ENCODE results near the gene ZNF410. TPM values are rescaled to one million over a fixed set of nuclear protein-coding genes. Genes with fewer than 3 reads are reported as not detected.
"Not testable (repeated sequence)": the region's sequence is repeated elsewhere in the genome, so short reads cannot be mapped to it uniquely, and the experiment has no call there.

ZNF410 gene
- total RNA-seq, 2 donors from 2014 or later, result 34.2 to 40.7 TPM

- H3K27ac ChIP-seq (ENCODE audit: low read depth, low read length), result no peak overlapping the region
- H3K9ac ChIP-seq (ENCODE audit: extremely low read depth, low read length, poor library complexity, severe bottlenecking), result no peak overlapping the region
- whole genome bisulfite sequencing, 2 experiments (ENCODE audit: insufficient coverage in 1 of 2, insufficient read length in 1 of 2), result 93 to 98% methylated on average over 5 to 6 of the region's 6 CpGs
- no peaks in the 10 kb centered on the region for H3K27me3 ChIP-seq (ENCODE audit: control insufficient read depth, insufficient read depth, low read length, poor library complexity, severe bottlenecking)
- H3K4me1 ChIP-seq (ENCODE audit: control insufficient read depth, insufficient read depth, low read length), result no peaks in the 10 kb centered on the region
- DNase-seq, result no peak
- Mint-ChIP-seq H3K4me1 (no peaks in the 10 kb centered on the region), H3K27me3 (ENCODE audit: insufficient read depth) (no peaks in the 10 kb centered on the region), H3K4me3 (no peak overlapping the region), H3K9me3 (no peaks in the 10 kb centered on the region), H3K27ac (no peak overlapping the region), H3K36me3 (ENCODE audit: low read depth) (peaks cover 57% of the 10 kb centered on the region)
- H3K4me3 ChIP-seq (ENCODE audit: low read length), result no peak overlapping the region
- peaks cover 65% of the 10 kb centered on the region for H3K36me3 ChIP-seq (ENCODE audit: control insufficient read depth, insufficient read depth, low read length)
- H3K9me3 ChIP-seq (ENCODE audit: control insufficient read depth, low read length), result peaks cover 6% of the 10 kb centered on the region
- no peak for TF ChIP-seq CTCF (conservative IDR thresholded peaks at IDR 0.05)
Observed at GRCh38 chr14:73916324-73916723, 29.7 kb downstream of the ZNF410 start.

DNA sequence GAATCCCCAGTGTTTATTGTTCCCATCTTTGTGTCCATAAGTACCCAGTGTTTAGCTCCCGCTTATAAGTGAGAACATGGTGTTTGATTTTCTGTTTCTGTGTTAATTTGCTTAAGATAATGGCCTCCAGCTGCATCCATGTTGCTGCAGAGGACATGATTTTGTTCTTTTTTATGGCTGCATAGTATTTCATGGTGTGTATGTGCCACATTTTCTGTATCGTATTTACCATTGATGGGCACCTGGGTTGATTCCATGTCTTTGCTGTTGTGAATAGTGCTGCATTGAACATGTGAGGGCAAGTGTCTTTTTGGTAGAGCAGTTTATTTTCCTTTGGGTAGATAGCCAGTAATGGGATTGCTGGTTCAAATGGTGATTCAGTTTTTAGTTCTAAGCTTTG, 32.8 kb downstream of the ZNF410 start:
- H3K4me1 Mint-ChIP-seq; H3K27ac Mint-ChIP-seq; H3K27me3 Mint-ChIP-seq (ENCODE audit: insufficient read depth); DNase-seq; H3K4me3 ChIP-seq (ENCODE audit: low read length); H3K4me3 Mint-ChIP-seq; H3K9me3 ChIP-seq (ENCODE audit: control insufficient read depth, low read length); H3K27ac ChIP-seq (ENCODE audit: low read depth, low read length); H3K4me1 ChIP-seq (ENCODE audit: control insufficient read depth, insufficient read depth, low read length); H3K9ac ChIP-seq (ENCODE audit: extremely low read depth, low read length, poor library complexity, severe bottlenecking); H3K9me3 Mint-ChIP-seq; H3K27me3 ChIP-seq (ENCODE audit: control insufficient read depth, insufficient read depth, low read length, poor library complexity, severe bottlenecking): not testable (repeated sequence)
- peaks cover 69% of the 10 kb centered on the region for H3K36me3 ChIP-seq (ENCODE audit: control insufficient read depth, insufficient read depth, low read length)
- WGBS, 2 experiments (ENCODE audit: insufficient coverage in 1 of 2, insufficient read length in 1 of 2), result 98 to 100% methylated on average over 2 of the region's 2 CpGs
- peaks cover 56% of the 10 kb centered on the region for H3K36me3 Mint-ChIP-seq (ENCODE audit: low read depth)

- Histone ChIP-seq H3K36me3 (ENCODE audit: control insufficient read depth, insufficient read depth, low read length) (peaks cover 90% of the 10 kb centered on the region), H3K27ac (ENCODE audit: low read depth, low read length) (no peak overlapping the region), H3K4me3 (ENCODE audit: low read length) (no peak overlapping the region), H3K9ac (ENCODE audit: extremely low read depth, low read length, poor library complexity, severe bottlenecking) (no peak overlapping the region), H3K4me1 (ENCODE audit: control insufficient read depth, insufficient read depth, low read length) (no peaks in the 10 kb centered on the region), H3K9me3 (ENCODE audit: control insufficient read depth, low read length) (no peaks in the 10 kb centered on the region), H3K27me3 (ENCODE audit: control insufficient read depth, insufficient read depth, low read length, poor library complexity, severe bottlenecking) (no peaks in the 10 kb centered on the region)
- Mint-ChIP-seq H3K4me3 (no peak overlapping the region), H3K4me1 (no peaks in the 10 kb centered on the region), H3K9me3 (no peaks in the 10 kb centered on the region), H3K27me3 (ENCODE audit: insufficient read depth) (no peaks in the 10 kb centered on the region), H3K27ac (no peak overlapping the region), H3K36me3 (ENCODE audit: low read depth) (peaks cover 77% of the 10 kb centered on the region)
- WGBS, 2 experiments (ENCODE audit: insufficient coverage in 1 of 2, insufficient read length in 1 of 2), result 73 to 85% methylated on average over 4 to 5 of the region's 5 CpGs
- no peak for TF ChIP-seq CTCF (conservative IDR thresholded peaks at IDR 0.05)
- DNase-seq, result no peak
Observed at GRCh38 chr14:73924337-73924736, 37.7 kb downstream of the ZNF410 start.

- Mint-ChIP-seq H3K27ac (no peak overlapping the region), H3K4me3 (no peak overlapping the region), H3K36me3 (ENCODE audit: low read depth) (peaks cover 8% of the 10 kb centered on the region), H3K27me3 (ENCODE audit: insufficient read depth) (peaks cover 3% of the 10 kb centered on the region), H3K4me1 (no peaks in the 10 kb centered on the region), H3K9me3 (no peaks in the 10 kb centered on the region)
- peaks cover 10% of the 10 kb centered on the region for H3K27me3 ChIP-seq (ENCODE audit: control insufficient read depth, insufficient read depth, low read length, poor library complexity, severe bottlenecking)
- peak; percentile 70 for TF ChIP-seq CTCF (conservative IDR thresholded peaks at IDR 0.05)
- no peak for DNase-seq
- H3K36me3 ChIP-seq (ENCODE audit: control insufficient read depth, insufficient read depth, low read length), result peaks cover 40% of the 10 kb centered on the region
- H3K4me3 ChIP-seq (ENCODE audit: low read length), result no peak overlapping the region
- no peaks in the 10 kb centered on the region for H3K9me3 ChIP-seq (ENCODE audit: control insufficient read depth, low read length)
- H3K9ac ChIP-seq (ENCODE audit: extremely low read depth, low read length, poor library complexity, severe bottlenecking), result no peak overlapping the region
- no peak overlapping the region for H3K27ac ChIP-seq (ENCODE audit: low read depth, low read length)
- no peaks in the 10 kb centered on the region for H3K4me1 ChIP-seq (ENCODE audit: control insufficient read depth, insufficient read depth, low read length)
- 96% methylated on average over 1 of the region's 2 CpGs; no CpG with 5 or more reads in 1 of the 2 experiments for WGBS, 2 experiments (ENCODE audit: insufficient coverage in 1 of 2, insufficient read length in 1 of 2)
Observed at GRCh38 chr14:73935666-73936065, 49.0 kb downstream of the ZNF410 start.

Measured in endodermal cell (in vitro differentiated cells).